ENCODE results near the gene RAPGEF1.
"Not testable (repeated sequence)": the region's sequence is repeated elsewhere in the genome, so short reads cannot be mapped to it uniquely, and the experiment has no call there.

Gene RAPGEF1

GRCh38 chr9:131727184-131727759 is 12.6 kb downstream of the RAPGEF1 start:
- DNase-seq: no peak

- no peak for DNase-seq
Measured at GRCh38 chr9:131724683-131725082, 15.2 kb downstream of the RAPGEF1 start.

GRCh38 chr9:131723632-131724031 is 16.2 kb downstream of the RAPGEF1 start:
- no peak for DNase-seq

GRCh38 chr9:131722255-131722654 is 17.6 kb downstream of the RAPGEF1 start:
- DNase-seq: no peak

- DNase-seq: no peak
Measured at GRCh38 chr9:131721076-131721475, 18.8 kb downstream of the RAPGEF1 start.

GRCh38 chr9:131720330-131720729 is 19.5 kb downstream of the RAPGEF1 start:
- DNase-seq: no peak

- no peak for DNase-seq
Measured at GRCh38 chr9:131719262-131719908, 20.5 kb downstream of the RAPGEF1 start.

- no peak for DNase-seq
Measured at GRCh38 chr9:131717719-131718460, 22.0 kb downstream of the RAPGEF1 start.

GRCh38 chr9:131715906-131716305 is 24.0 kb downstream of the RAPGEF1 start:
- no peak for DNase-seq

GRCh38 chr9:131714821-131715220 is 25.1 kb downstream of the RAPGEF1 start:
- no peak for DNase-seq

GRCh38 chr9:131714161-131714646 is 25.7 kb downstream of the RAPGEF1 start:
- DNase-seq: no peak

- no peak for DNase-seq
Measured at GRCh38 chr9:131713016-131713415, 26.9 kb downstream of the RAPGEF1 start.

GRCh38 chr9:131712151-131712716 is 27.6 kb downstream of the RAPGEF1 start:
- DNase-seq: no peak

- DNase-seq: no peak
Measured at GRCh38 chr9:131709771-131710431, 30.0 kb downstream of the RAPGEF1 start.

GRCh38 chr9:131709010-131709770 is 30.7 kb downstream of the RAPGEF1 start:
- not testable (repeated sequence) for DNase-seq

- peak in 1 of 2 experiments; percentile 45 for DNase-seq
Measured at GRCh38 chr9:131708226-131709002, 31.5 kb downstream of the RAPGEF1 start.

- peak; percentile 74 to 84 for DNase-seq
Measured at GRCh38 chr9:131707733-131708157, 32.1 kb downstream of the RAPGEF1 start.

- no peak for DNase-seq
Measured at GRCh38 chr9:131707050-131707449, 32.8 kb downstream of the RAPGEF1 start.

- DNase-seq: no peak
Measured at GRCh38 chr9:131706608-131706970, 33.3 kb downstream of the RAPGEF1 start.

- DNase-seq: no peak
Measured at GRCh38 chr9:131704988-131705387, 34.9 kb downstream of the RAPGEF1 start.

Measured in Kasumi-1 (cell line).